ENCODE results near the gene MAP1S. TPM values are rescaled to one million over a fixed set of nuclear protein-coding genes. Genes with fewer than 3 reads are reported as not detected.

Gene MAP1S
- total and polyA plus RNA-seq, 2 of the 4 experiments (the other 2 are of a cell fraction): 6.1 to 48.6 TPM

GRCh38 chr19:17676295-17676694 lies 43.0 kb upstream of the MAP1S start:
- Histone ChIP-seq H3K27me3 (ENCODE audit: control insufficient read depth, insufficient read depth, low read length) (peaks cover 4% of the 10 kb centered on the region; the same call in 1 of the 2 replicates), H2BK120ac (ENCODE audit: low read depth, low read length) (no peak overlapping the region), H2AFZ (replicated peaks; ENCODE audit: low read length, poor library complexity) (no peak overlapping the region), H3K4me3 (ENCODE audit: insufficient read depth, low read depth, low read length) (no peak overlapping the region), H2AK9ac (replicated peaks; ENCODE audit: low read depth, low read length, poor library complexity) (no peak overlapping the region), H3K9me1 (ENCODE audit: insufficient read depth, low read length) (peaks cover under 1% of the 10 kb centered on the region; the same call in 1 of the 2 replicates), H3K27ac (ENCODE audit: insufficient read depth, low read length) (no peak overlapping the region), H4K5ac (ENCODE audit: low read depth, low read length) (no peak overlapping the region), H3K14ac (replicated peaks; ENCODE audit: low read depth, low read length) (no peak overlapping the region), H3K4me2 (ENCODE audit: low read depth, low read length) (no peak overlapping the region), H3K4ac (ENCODE audit: low read depth, low read length) (no peak overlapping the region), H3K9ac (ENCODE audit: low read depth, low read length) (no peak overlapping the region), H3K18ac (ENCODE audit: low read depth, low read length) (no peak overlapping the region), H3K9me3 (ENCODE audit: control insufficient read depth, insufficient read depth, low read length) (no peaks in the 10 kb centered on the region), H2AK5ac (ENCODE audit: low read depth, low read length) (no peak overlapping the region), H2BK20ac (ENCODE audit: low read depth, low read length) (no peak overlapping the region), H3K4me1 (ENCODE audit: control insufficient read depth, insufficient read depth, low read length) (peaks cover 5% of the 10 kb centered on the region), H2BK5ac (ENCODE audit: low read depth, low read length, poor library complexity, severe bottlenecking) (no peak overlapping the region), H4K20me1 (ENCODE audit: insufficient read depth, low read length) (no peaks in the 10 kb centered on the region), H3K23ac (ENCODE audit: low read depth, low read length) (no peak overlapping the region), H4K91ac (ENCODE audit: insufficient read depth, low read depth, low read length) (no peak overlapping the region), H3K79me1 (ENCODE audit: low read depth in 1 of 2, low read length in 2 of 2) (no peaks in the 10 kb centered on the region), H2BK15ac (ENCODE audit: low read depth, low read length) (no peak overlapping the region), H4K8ac (ENCODE audit: low read depth in 2 of 2, low read length in 2 of 2) (no peak overlapping the region), H3K36me3 (ENCODE audit: control insufficient read depth, insufficient read depth, low read length) (no peaks in the 10 kb centered on the region), H3K56ac (ENCODE audit: extremely low read depth, insufficient read depth, low read length) (no peak overlapping the region)
- intact Hi-C loops (cut with micrococcal nuclease): no loop called here
- in situ Hi-C loops (cut with MboI; ENCODE audit: low sequenced_read_pairs): no loop called here
- TF ChIP-seq SMC3 (IDR thresholded peaks at IDR 0.05; ENCODE audit: low read depth, low read length) (no peak), MAFK (IDR thresholded peaks at IDR 0.05; ENCODE audit: low read depth, low read length) (no peak), MAZ (IDR thresholded peaks at IDR 0.05; ENCODE audit: borderline replicate concordance, low read depth, low read length) (no peak), POLR2A (IDR thresholded peaks at IDR 0.05; ENCODE audit: low read depth, low read length) (no peak), FOS (IDR thresholded peaks at IDR 0.05; ENCODE audit: low read depth, low read length) (no peak), RAD21 (IDR thresholded peaks at IDR 0.05; ENCODE audit: low read length) (no peak), RCOR1 (IDR thresholded peaks at IDR 0.05; ENCODE audit: insufficient replicate concordance, low read length) (no peak), USF2 (IDR thresholded peaks at IDR 0.05; ENCODE audit: low read depth, low read length) (no peak), MXI1 (IDR thresholded peaks at IDR 0.05; ENCODE audit: borderline replicate concordance, low read depth, low read length) (no peak), CEBPB (IDR thresholded peaks at IDR 0.05; ENCODE audit: low read depth, low read length) (no peak), BHLHE40 (IDR thresholded peaks at IDR 0.05; ENCODE audit: low read depth, low read length) (no peak), RFX5 (IDR thresholded peaks at IDR 0.05; ENCODE audit: low read depth, low read length) (no peak), CHD1 (IDR thresholded peaks at IDR 0.05; ENCODE audit: low read depth, low read length) (no peak), CTCF (conservative IDR thresholded peaks at IDR 0.05; ENCODE audit: low read depth, low read length) (no peak), ELK1 (IDR thresholded peaks at IDR 0.05; ENCODE audit: borderline replicate concordance, low read depth, low read length) (no peak), NFE2L2 (IDR thresholded peaks at IDR 0.05; ENCODE audit: low read depth, low read length) (no peak)
- CTCF ChIA-PET: no interaction called here
- no TSS peak for BruUV-seq (replicated peaks)
- no CpG with 5 or more reads among the region's 2 CpGs for WGBS, 2 experiments (ENCODE audit: extremely low coverage in 2 of 2, insufficient read length in 1 of 2)
- DNase-seq (no peak), ATAC-seq (ENCODE audit: low read depth) (no peak)
- POLR2A ChIA-PET (ENCODE audit: unreplicated experiment): no interaction called here
- dilution Hi-C loops (cut with HindIII; ENCODE audit: low sequenced_read_pairs, unreplicated experiment): no loop called here
